SU-DHL-6 (cell line): Measurements from ENCODE around the gene NXN.

Experiments used
- EZH2phosphoT487 ChIP-seq: fragments of 200-600 bp; sonication (generic), shearing (Covaris generic); conservative IDR thresholded peaks from 2 replicates; pipeline ENCODE4 v1.6.1; 2018; ENCODE audit warnings: mild to moderate bottlenecking, antibody characterized with exemption, low read length, moderate library complexity, mixed read lengths
- TF ChIP-seq, protein P1 (sequence below): fragments of 200-600 bp; sonication (generic); IDR thresholded peaks from one replicate; pipeline ENCODE4 v1.5.1; 2017; ENCODE audit warnings: antibody characterized with exemption, mild to moderate bottlenecking, low read length, moderate library complexity; ENCODE audit not compliant: insufficient read depth, poor library complexity, severe bottlenecking

DNA sequence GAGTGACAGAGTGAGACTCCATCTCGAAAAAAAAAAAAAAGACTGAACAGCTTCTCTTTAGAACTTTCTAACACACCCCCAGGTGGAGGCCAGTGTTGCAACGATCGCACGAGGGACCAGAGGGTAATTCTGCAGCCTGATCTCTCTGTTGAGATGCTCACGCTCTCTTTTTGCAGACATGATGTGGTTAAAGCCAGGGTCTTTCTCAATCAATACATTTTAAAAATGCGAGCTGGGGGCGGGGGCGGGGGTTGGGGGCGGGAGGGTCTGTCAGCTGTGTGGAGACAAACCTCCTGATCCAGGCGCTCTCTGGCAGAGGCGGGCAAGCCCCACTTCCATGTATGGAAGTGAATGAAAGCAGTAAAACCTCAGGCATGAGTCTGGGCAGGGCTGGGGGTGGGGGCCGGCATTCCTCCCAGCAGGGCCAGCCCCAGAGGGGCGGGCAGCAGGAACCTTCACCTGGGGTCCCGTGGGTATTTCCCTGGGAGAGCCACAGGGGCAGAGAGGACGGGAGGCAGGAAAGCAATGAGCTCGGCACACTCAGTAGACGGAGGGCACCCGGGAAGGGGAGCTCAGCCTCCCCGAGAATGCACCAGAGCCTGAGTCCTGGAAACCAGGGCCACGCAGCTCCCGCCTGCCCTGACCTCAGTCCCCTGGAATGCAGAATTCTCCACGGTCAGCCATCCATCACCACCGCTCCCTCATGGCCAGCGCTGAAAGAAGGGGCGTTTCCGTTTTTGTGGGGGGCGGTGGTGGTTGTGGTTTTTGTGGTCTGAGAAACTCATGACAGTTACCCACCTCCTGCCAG is 28.0 kb downstream of the NXN start:
- TF ChIP-seq, protein P1, sequence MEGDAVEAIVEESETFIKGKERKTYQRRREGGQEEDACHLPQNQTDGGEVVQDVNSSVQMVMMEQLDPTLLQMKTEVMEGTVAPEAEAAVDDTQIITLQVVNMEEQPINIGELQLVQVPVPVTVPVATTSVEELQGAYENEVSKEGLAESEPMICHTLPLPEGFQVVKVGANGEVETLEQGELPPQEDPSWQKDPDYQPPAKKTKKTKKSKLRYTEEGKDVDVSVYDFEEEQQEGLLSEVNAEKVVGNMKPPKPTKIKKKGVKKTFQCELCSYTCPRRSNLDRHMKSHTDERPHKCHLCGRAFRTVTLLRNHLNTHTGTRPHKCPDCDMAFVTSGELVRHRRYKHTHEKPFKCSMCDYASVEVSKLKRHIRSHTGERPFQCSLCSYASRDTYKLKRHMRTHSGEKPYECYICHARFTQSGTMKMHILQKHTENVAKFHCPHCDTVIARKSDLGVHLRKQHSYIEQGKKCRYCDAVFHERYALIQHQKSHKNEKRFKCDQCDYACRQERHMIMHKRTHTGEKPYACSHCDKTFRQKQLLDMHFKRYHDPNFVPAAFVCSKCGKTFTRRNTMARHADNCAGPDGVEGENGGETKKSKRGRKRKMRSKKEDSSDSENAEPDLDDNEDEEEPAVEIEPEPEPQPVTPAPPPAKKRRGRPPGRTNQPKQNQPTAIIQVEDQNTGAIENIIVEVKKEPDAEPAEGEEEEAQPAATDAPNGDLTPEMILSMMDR: no peak
- TF ChIP-seq EZH2phosphoT487: no peak
